PFSK-1 (cell line): ENCODE measurements around the gene ZNF609.

Source experiments
- POLR2AphosphoS5 ChIP-seq: IDR thresholded peaks from 2 replicates; pipeline ENCODE4 v1.6.1; 2012; ENCODE audit warnings: low read depth, mild to moderate bottlenecking, control low read depth, low read length, moderate library complexity
- TAF1 ChIP-seq: IDR thresholded peaks from 2 replicates; pipeline ENCODE4 v1.6.1; 2012; ENCODE audit warnings: low read length, control low read depth, borderline replicate concordance; ENCODE audit not compliant: insufficient read depth

DNA sequence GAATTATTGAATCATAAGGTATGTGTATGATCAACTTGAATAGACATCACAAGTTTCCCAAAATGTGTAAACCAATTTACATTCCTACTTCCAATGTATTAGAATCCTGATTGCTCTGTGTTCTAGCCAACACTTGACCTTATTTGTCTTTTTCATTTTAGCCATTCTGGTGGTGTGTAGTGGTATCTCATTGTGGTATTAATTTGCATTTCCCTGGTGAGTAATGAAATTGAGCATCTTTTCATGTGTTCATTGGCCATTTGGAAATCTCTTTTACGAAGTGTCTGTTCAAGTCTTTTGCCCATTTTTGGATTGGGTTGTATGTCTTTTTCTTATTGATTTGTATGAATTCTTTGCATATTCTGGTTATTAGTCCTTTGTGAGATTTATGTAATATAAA, 177.0 kb downstream of the ZNF609 start:
- no peak for TF ChIP-seq TAF1
- no peak for TF ChIP-seq POLR2AphosphoS5
